Naive thymus-derived CD4-positive, alpha-beta T cell (primary cell): ENCODE data around the gene ADAM8. TPM values are rescaled to one million over a fixed set of nuclear protein-coding genes. Genes with fewer than 3 reads are reported as not detected.

Experiments
- ATAC-seq: fragments of 150-1000 bp; cut with Tn5 transposase; 2 replicates; pipeline ENCODE4 v1.10.0; 2021; ENCODE audit warnings: mild to moderate bottlenecking, moderate library complexity
- CTCF ChIA-PET: fragments of 350-600 bp; sonication (Branson Sonifier 250); formaldehyde crosslinking; loops from one replicate; lab custom pipeline; 2021; ENCODE audit warnings: antibody characterized with exemption; lab: Charles Lee
- POLR2A ChIA-PET: fragments of 350-600 bp; sonication (Branson Sonifier 250); formaldehyde crosslinking; loops from one replicate; lab custom pipeline; 2021; ENCODE audit warnings: antibody characterized with exemption, inconsistent platforms; lab: Charles Lee
- DNase-seq, 9 donors: peaks; one replicate each; pipeline versions ENCODE4 v3.0.0 to v3.0.0-alpha.2; 2020 to 2022; ENCODE audit warnings: mixed read lengths in 1 of 9
- H3K27ac ChIP-seq: one replicate; pipeline ENCODE4 v1.7.0; 2013; ENCODE audit warnings: mild to moderate bottlenecking, low read depth, low read length, moderate library complexity
- H3K27me3 ChIP-seq, 2 donors: one replicate each; pipeline ENCODE4 v1.7.0; 2013; ENCODE audit warnings: low read length in 2 of 2, mild to moderate bottlenecking in 2 of 2, moderate library complexity in 2 of 2; ENCODE audit not compliant: control insufficient read depth in 2 of 2, insufficient read depth in 2 of 2
- H3K36me3 ChIP-seq, 3 experiments: 1 replicate in 2 of 3; 2 replicates in 1 of 3; pipeline ENCODE4 v1.7.0; 2013; ENCODE audit warnings: low read length in 3 of 3, mild to moderate bottlenecking in 3 of 3, moderate library complexity in 1 of 3; ENCODE audit not compliant: insufficient read depth in 3 of 3, control insufficient read depth in 2 of 3
- H3K4me1 ChIP-seq, 2 donors: one replicate each; pipeline ENCODE4 v1.7.0; 2013; ENCODE audit warnings: low read length in 2 of 2, mild to moderate bottlenecking in 2 of 2, moderate library complexity in 1 of 2; ENCODE audit not compliant: control insufficient read depth in 2 of 2, insufficient read depth in 2 of 2
- H3K4me3 ChIP-seq: 2 replicates; pipeline ENCODE4 v1.7.0; 2013; ENCODE audit warnings: mild to moderate bottlenecking, low read length
- H3K9me3 ChIP-seq, 3 experiments: 1 replicate in 2 of 3; 2 replicates in 1 of 3; pipeline ENCODE4 v1.7.0; 2013; ENCODE audit warnings: low read length in 3 of 3; ENCODE audit not compliant: control insufficient read depth in 2 of 3
- H3K27ac Mint-ChIP-seq, 9 donors: one replicate each; pipeline ENCODE4 v1.8.0; 2020 to 2022; ENCODE audit warnings: mixed read lengths in 9 of 9, mild to moderate bottlenecking in 8 of 9, moderate library complexity in 5 of 9, inconsistent platforms in 2 of 9
- H3K27me3 Mint-ChIP-seq, 5 donors: one replicate each; pipeline ENCODE4 v1.8.0; 2021 to 2022; ENCODE audit warnings: mixed read lengths in 5 of 5, mild to moderate bottlenecking in 1 of 5
- H3K36me3 Mint-ChIP-seq, 5 donors: one replicate each; pipeline ENCODE4 v1.8.0; 2020 to 2022; ENCODE audit warnings: mixed read lengths in 5 of 5, mild to moderate bottlenecking in 3 of 5, inconsistent platforms in 1 of 5
- H3K4me1 Mint-ChIP-seq, 7 donors: one replicate each; pipeline ENCODE4 v1.8.0; 2020 to 2022; ENCODE audit warnings: mixed read lengths in 7 of 7, mild to moderate bottlenecking in 3 of 7, inconsistent platforms in 1 of 7
- H3K4me3 Mint-ChIP-seq, 10 donors: one replicate each; pipeline ENCODE4 v1.8.0; 2020 to 2022; ENCODE audit warnings: mild to moderate bottlenecking in 10 of 10, mixed read lengths in 10 of 10, moderate library complexity in 6 of 10, inconsistent platforms in 2 of 10
- H3K9me3 Mint-ChIP-seq, 11 donors: one replicate each; pipeline ENCODE4 v1.8.0; 2020 to 2022; ENCODE audit warnings: mixed read lengths in 11 of 11, mild to moderate bottlenecking in 4 of 11, inconsistent platforms in 1 of 11, moderate library complexity in 1 of 11
- intact Hi-C, 2 donors: fragments of 100-400 bp; cut with micrococcal nuclease; formaldehyde crosslinking; loops; one replicate each; pipeline ENCODE4 v1.15.1; 2023
- polyA plus RNA-seq, 2 donors: library from polyadenylated mRNA; unstranded; fragments of 300-500 nt; fragmentation: Illumina TruSeq; gene quantifications; one replicate each; pipeline ENCODE4 v1.2.3, GENCODE V29; 2021
- total RNA-seq, 6 experiments: library from RNA in 5 of 6; stranded (reverse) in 5 of 6; gene quantifications; 1 replicate in 5 of 6; 2 replicates in 1 of 6; pipeline ENCODE4 v1.2.3 and lab custom pipeline; 2021 to 2026

The ADAM8 gene
- total and polyA plus RNA-seq, 7 experiments from 2014 or later = 19.5 to 239 (median 27.8) TPM

DNA sequence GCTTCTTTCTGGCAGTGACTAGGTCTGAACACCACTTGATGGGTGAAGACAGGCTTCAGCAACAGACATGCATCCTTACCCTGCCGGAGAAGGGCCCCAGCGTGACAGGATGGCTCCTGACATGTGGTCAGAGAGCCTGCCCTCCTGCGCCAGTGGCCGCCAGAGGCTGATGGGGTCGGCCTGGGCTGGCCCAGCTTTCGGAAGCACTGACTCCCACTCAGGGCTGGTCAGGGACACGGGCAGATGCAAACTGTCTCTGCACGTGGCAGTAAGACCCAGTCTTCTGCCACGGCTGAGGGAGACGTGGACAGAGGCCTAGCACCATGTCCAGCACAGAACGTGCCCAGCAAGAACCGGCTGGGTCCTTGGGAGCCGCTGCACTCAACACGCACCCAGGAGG lies 21.8 kb upstream of the ADAM8 start:
- CTCF ChIA-PET = no interaction called here
- Histone ChIP-seq H3K4me1 (no peaks in the 10 kb centered on the region), H3K36me3 (peaks cover 6 to 93% (median 41%) of the 10 kb centered on the region in 3 experiments), H3K27me3 (no peaks in the 10 kb centered on the region), H3K27ac (no peak overlapping the region), H3K9me3 (no peaks in the 10 kb centered on the region), H3K4me3 (no peak overlapping the region)
- DNase-seq = no peak
- ATAC-seq = no peak
- peaks cover 9 to 57% (median 20%) of the 10 kb centered on the region in 5 donors for H3K36me3 Mint-ChIP-seq
- POLR2A ChIA-PET = no interaction called here
- H3K27me3 Mint-ChIP-seq = no peaks in the 10 kb centered on the region
- peaks cover 0 to 12% (median 6%) of the 10 kb centered on the region in 7 donors for H3K4me1 Mint-ChIP-seq
- no peak overlapping the region for H3K4me3 Mint-ChIP-seq
- no peak overlapping the region for H3K27ac Mint-ChIP-seq
- peaks cover 0 to 2% (median 0%) of the 10 kb centered on the region in 11 donors for H3K9me3 Mint-ChIP-seq
- intact Hi-C loops = no loop called here

GRCh38 chr10:133297504-133297903 lies 20.8 kb upstream of the ADAM8 start:
- Histone ChIP-seq H3K4me3 (no peak overlapping the region), H3K27me3 (no peaks in the 10 kb centered on the region), H3K27ac (no peak overlapping the region), H3K4me1 (no peaks in the 10 kb centered on the region), H3K9me3 (no peaks in the 10 kb centered on the region), H3K36me3 (peaks cover 6 to 98% (median 42%) of the 10 kb centered on the region in 3 experiments)
- intact Hi-C loops = no loop called here
- ChIA-PET CTCF (no interaction called here), POLR2A (no interaction called here)
- ATAC-seq = no peak
- peaks cover 9 to 54% (median 17%) of the 10 kb centered on the region in 5 donors for H3K36me3 Mint-ChIP-seq
- no peak overlapping the region for H3K4me3 Mint-ChIP-seq
- H3K27ac Mint-ChIP-seq = peak overlapping the region in 1 of 9 donors; percentile 65
- H3K9me3 Mint-ChIP-seq = peaks cover 0 to 2% (median 0%) of the 10 kb centered on the region in 11 donors
- no peak for DNase-seq
- H3K27me3 Mint-ChIP-seq = no peaks in the 10 kb centered on the region
- peaks cover 0 to 7% (median 4%) of the 10 kb centered on the region in 7 donors for H3K4me1 Mint-ChIP-seq

- peaks cover 9 to 49% (median 16%) of the 10 kb centered on the region in 5 donors for H3K36me3 Mint-ChIP-seq
- CTCF ChIA-PET = interaction anchor here (0.6 to 1.0 kb wide), 2 partner anchors 8 to 19 kb away, joined by 3 to 5 read pairs; no protein-coding TSS in a partner anchor
Observed at GRCh38 chr10:133295426-133296320, 19.0 kb upstream of the ADAM8 start.

GRCh38 chr10:133294189-133294588 lies 17.5 kb upstream of the ADAM8 start:
- Mint-ChIP-seq H3K27ac (no peak overlapping the region), H3K27me3 (no peaks in the 10 kb centered on the region), H3K4me3 (no peak overlapping the region), H3K9me3 (no peaks in the 10 kb centered on the region), H3K36me3 (peaks cover 9 to 49% (median 15%) of the 10 kb centered on the region in 5 donors), H3K4me1 (peaks cover 0 to 4% (median 0%) of the 10 kb centered on the region in 7 donors)
- H3K4me1 ChIP-seq = no peaks in the 10 kb centered on the region
- ChIA-PET CTCF (no interaction called here), POLR2A (no interaction called here)
- H3K27me3 ChIP-seq = no peaks in the 10 kb centered on the region
- DNase-seq = no peak
- intact Hi-C loops = no loop called here
- peak; percentile 49 for ATAC-seq
- no peak overlapping the region for H3K4me3 ChIP-seq
- H3K27ac ChIP-seq = no peak overlapping the region
- H3K9me3 ChIP-seq = no peaks in the 10 kb centered on the region
- H3K36me3 ChIP-seq = peaks cover 6 to 88% (median 28%) of the 10 kb centered on the region in 3 experiments

More at GRCh38 chr10:133295426-133296320, 19.0 kb upstream of the ADAM8 start:
- no peak overlapping the region for H3K27ac Mint-ChIP-seq
- Histone ChIP-seq H3K36me3 (peaks cover 6 to 90% (median 31%) of the 10 kb centered on the region in 3 experiments), H3K4me3 (no peak overlapping the region), H3K4me1 (no peaks in the 10 kb centered on the region), H3K27ac (no peak overlapping the region), H3K9me3 (no peaks in the 10 kb centered on the region), H3K27me3 (no peaks in the 10 kb centered on the region)
- no peak overlapping the region for H3K4me3 Mint-ChIP-seq
- DNase-seq (no peak), ATAC-seq (no peak)
- H3K27me3 Mint-ChIP-seq = no peaks in the 10 kb centered on the region
- H3K9me3 Mint-ChIP-seq = peaks cover 0 to under 1% (median 0%) of the 10 kb centered on the region in 11 donors
- POLR2A ChIA-PET = interaction anchor here (0.6 kb wide), 1 partner anchor 36 kb away, joined by 3 read pairs; no protein-coding TSS in a partner anchor
- intact Hi-C loops = no loop called here
- peaks cover 0 to 4% (median under 1%) of the 10 kb centered on the region in 7 donors for H3K4me1 Mint-ChIP-seq

DNA sequence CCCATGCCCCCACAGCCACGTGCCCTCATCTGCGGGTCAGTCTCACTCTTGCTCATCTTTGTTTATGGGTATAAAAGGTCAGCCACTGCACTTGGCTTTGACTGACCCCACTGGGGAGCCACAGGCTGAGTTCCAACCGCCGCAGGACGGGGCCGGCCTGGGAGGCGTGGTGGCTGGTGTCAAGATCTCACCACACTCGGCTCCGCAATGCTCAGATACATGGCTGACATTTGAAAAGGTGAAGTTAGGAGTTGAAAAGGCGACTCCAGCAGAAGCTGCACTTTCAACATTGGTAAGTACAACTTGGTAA lies 17.1 kb upstream of the ADAM8 start:
- Mint-ChIP-seq H3K4me1 (peaks cover 0 to 4% (median 0%) of the 10 kb centered on the region in 7 donors), H3K9me3 (no peaks in the 10 kb centered on the region), H3K4me3 (no peak overlapping the region), H3K27ac (no peak overlapping the region), H3K36me3 (peaks cover 12 to 50% (median 17%) of the 10 kb centered on the region in 5 donors), H3K27me3 (no peaks in the 10 kb centered on the region)
- Histone ChIP-seq H3K4me1 (no peaks in the 10 kb centered on the region), H3K36me3 (peaks cover 6 to 88% (median 24%) of the 10 kb centered on the region in 3 experiments), H3K27me3 (no peaks in the 10 kb centered on the region), H3K27ac (no peak overlapping the region), H3K4me3 (no peak overlapping the region), H3K9me3 (no peaks in the 10 kb centered on the region)
- POLR2A ChIA-PET = no interaction called here
- DNase-seq (no peak), ATAC-seq (no peak)
- CTCF ChIA-PET = no interaction called here
- intact Hi-C loops = no loop called here

DNA sequence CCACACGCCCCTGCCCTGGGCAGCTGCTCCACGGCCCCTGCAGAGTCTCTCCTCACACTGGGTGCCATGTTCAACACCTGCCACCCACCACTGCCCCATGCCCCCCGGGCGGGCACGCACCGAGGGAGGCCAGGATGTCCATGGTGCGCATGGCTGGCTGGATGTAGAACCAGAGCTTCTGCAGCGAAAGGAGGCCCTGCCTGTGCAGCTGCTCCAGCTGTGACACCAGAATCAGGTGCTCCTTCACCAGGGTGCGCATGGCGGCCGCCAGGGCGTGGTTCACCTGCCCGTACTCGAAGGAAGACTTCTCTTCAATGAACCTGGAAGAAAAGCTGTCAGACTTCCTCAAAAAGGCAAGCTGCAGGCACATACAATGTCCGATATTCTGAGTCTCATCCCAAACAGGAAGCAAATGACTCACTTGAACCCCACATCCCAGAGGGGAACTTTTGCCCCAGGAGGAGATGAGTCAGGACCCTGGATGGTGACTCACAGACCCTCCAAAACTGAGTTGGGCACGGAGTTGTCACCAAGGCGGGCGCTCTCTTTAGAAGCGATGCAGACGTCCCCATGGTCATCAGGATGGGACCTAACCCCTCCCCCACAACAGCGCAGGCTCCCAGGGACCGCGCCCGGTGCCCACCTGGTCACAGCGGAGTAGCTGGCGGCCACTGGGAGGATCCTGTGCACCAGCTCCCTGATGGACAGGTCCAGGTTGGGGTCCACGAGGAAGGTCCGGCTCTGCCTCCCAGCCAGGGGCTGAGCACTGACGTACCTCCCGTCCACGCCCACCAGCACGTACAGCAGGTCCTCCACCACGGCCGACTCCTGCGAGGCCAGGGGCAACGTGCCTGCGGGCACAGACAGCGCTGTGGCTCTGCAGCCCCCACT lies 16.5 kb upstream of the ADAM8 start:
- Mint-ChIP-seq H3K9me3 (no peaks in the 10 kb centered on the region), H3K4me1 (peaks cover 0 to 4% (median 0%) of the 10 kb centered on the region in 7 donors), H3K27me3 (no peaks in the 10 kb centered on the region), H3K27ac (no peak overlapping the region), H3K36me3 (peaks cover 12 to 48% (median 18%) of the 10 kb centered on the region in 5 donors), H3K4me3 (no peak overlapping the region)
- Histone ChIP-seq H3K4me3 (no peak overlapping the region), H3K27ac (no peak overlapping the region), H3K9me3 (no peaks in the 10 kb centered on the region), H3K4me1 (no peaks in the 10 kb centered on the region), H3K36me3 (peaks cover 6 to 88% (median 19%) of the 10 kb centered on the region in 3 experiments), H3K27me3 (no peaks in the 10 kb centered on the region)
- ChIA-PET CTCF (no interaction called here), POLR2A (no interaction called here)
- ATAC-seq (peak; percentile 78), DNase-seq (no peak)
- intact Hi-C loops = no loop called here
